GM23338 (cell line): Measurements from ENCODE around the gene TAC3. TPM values are rescaled to one million over a fixed set of nuclear protein-coding genes. Genes with fewer than 3 reads are reported as not detected.

ENCODE experiments used
- ATAC-seq: fragments of 200-7000 bp; cut with Tn5 transposase; 3 replicates; pipeline ENCODE4 v1.9.1; 2020
- DNase-seq: peaks from one replicate; pipeline ENCODE4 v3.0.0-alpha.2; 2015; ENCODE audit warnings: low spot score
- H2AFZ ChIP-seq: fragments of 200-600 bp; sonication (generic); 2 replicates; pipeline ENCODE4 v1.8.0; 2016; ENCODE audit warnings: antibody characterized with exemption, mild to moderate bottlenecking, moderate library complexity
- H3F3A ChIP-seq: fragments of 200-600 bp; sonication (generic); replicated peaks from 2 replicates; pipeline ENCODE4 v1.8.0; 2017; ENCODE audit warnings: antibody characterized with exemption, mixed run types, low read depth
- H3K27ac ChIP-seq: fragments of 200-600 bp; sonication (generic); 2 replicates; pipeline ENCODE4 v1.6.1; 2016; ENCODE audit warnings: low read depth
- H3K27me3 ChIP-seq: fragments of 200-600 bp; sonication (generic); 2 replicates; pipeline ENCODE4 v1.8.0; 2016; ENCODE audit warnings: mild to moderate bottlenecking, mixed run types, moderate library complexity; ENCODE audit not compliant: insufficient read depth
- H3K36me3 ChIP-seq: fragments of 200-600 bp; sonication (generic); 2 replicates; pipeline ENCODE4 v1.8.0; 2016; ENCODE audit warnings: mild to moderate bottlenecking; ENCODE audit not compliant: insufficient read depth
- H3K4me1 ChIP-seq: fragments of 200-600 bp; sonication (generic); 2 replicates; pipeline ENCODE4 v1.8.0; 2016; ENCODE audit warnings: mild to moderate bottlenecking, moderate library complexity; ENCODE audit not compliant: insufficient read depth
- H3K4me2 ChIP-seq: fragments of 200-600 bp; sonication (generic); 2 replicates; pipeline ENCODE4 v1.7.1; 2017; ENCODE audit warnings: mixed run types
- H3K4me3 ChIP-seq: fragments of 200-600 bp; sonication (generic); 2 replicates; pipeline ENCODE4 v1.6.1; 2016; ENCODE audit warnings: mixed run types
- H3K79me2 ChIP-seq: fragments of 200-600 bp; sonication (generic); replicated peaks from 2 replicates; pipeline ENCODE4 v1.8.0; 2017; ENCODE audit warnings: mild to moderate bottlenecking; ENCODE audit not compliant: insufficient read depth
- H3K9me2 ChIP-seq: fragments of 200-600 bp; sonication (generic); 2 replicates; pipeline ENCODE4 v1.8.0; 2017; ENCODE audit not compliant: insufficient read depth
- H4K20me1 ChIP-seq: fragments of 200-600 bp; sonication (generic); replicated peaks from 2 replicates; pipeline ENCODE4 v1.8.0; 2017; ENCODE audit warnings: mild to moderate bottlenecking; ENCODE audit not compliant: insufficient read depth
- H3K27ac Mint-ChIP-seq: 2 replicates; pipeline ENCODE4 v1.8.0; 2020; ENCODE audit warnings: inconsistent platforms, mild to moderate bottlenecking, moderate library complexity, mixed read lengths
- H3K27me3 Mint-ChIP-seq: 3 replicates; pipeline ENCODE4 v1.8.0; 2022; ENCODE audit warnings: low read depth, mild to moderate bottlenecking, moderate library complexity, mixed read lengths, inconsistent platforms; ENCODE audit not compliant: insufficient read depth, poor library complexity
- H3K36me3 Mint-ChIP-seq: 3 replicates; pipeline ENCODE4 v1.8.0; 2021; ENCODE audit warnings: low read depth, mild to moderate bottlenecking, inconsistent platforms, moderate library complexity, mixed read lengths
- H3K4me1 Mint-ChIP-seq: 3 replicates; pipeline ENCODE4 v1.8.0; 2020; ENCODE audit warnings: mild to moderate bottlenecking, inconsistent platforms, mixed read lengths
- H3K4me3 Mint-ChIP-seq: 3 replicates; pipeline ENCODE4 v1.8.0; 2021; ENCODE audit warnings: moderate library complexity, mild to moderate bottlenecking, inconsistent platforms, mixed read lengths
- H3K9me3 Mint-ChIP-seq: 3 replicates; pipeline ENCODE4 v1.8.0; 2020; ENCODE audit warnings: moderate library complexity, mild to moderate bottlenecking, inconsistent platforms, mixed read lengths
- ETS1 ChIP-seq: IDR thresholded peaks from 2 replicates; pipeline ENCODE4 v1.6.1; 2016; ENCODE audit warnings: antibody characterized with exemption
- EZH2 ChIP-seq: fragments of 200-600 bp; sonication (generic); IDR thresholded peaks from one replicate; pipeline ENCODE4 v1.8.0; 2017; ENCODE audit warnings: antibody characterized with exemption, mild to moderate bottlenecking, low read depth; ENCODE audit not compliant: unreplicated experiment
- EZH2phosphoT487 ChIP-seq: fragments of 200-600 bp; sonication (generic); IDR thresholded peaks from one replicate; pipeline ENCODE4 v1.8.1; 2018; ENCODE audit warnings: antibody characterized with exemption; ENCODE audit not compliant: unreplicated experiment
- JUNB ChIP-seq: IDR thresholded peaks from one replicate; pipeline ENCODE4 v1.6.1; 2016; ENCODE audit warnings: antibody characterized with exemption; ENCODE audit not compliant: unreplicated experiment
- NANOG ChIP-seq: IDR thresholded peaks from 2 replicates; pipeline ENCODE4 v1.6.1; 2016; ENCODE audit warnings: antibody characterized with exemption, borderline replicate concordance
- REST ChIP-seq: IDR thresholded peaks from one replicate; pipeline ENCODE4 v1.6.1; 2018; ENCODE audit warnings: antibody characterized with exemption; ENCODE audit not compliant: unreplicated experiment
- ZNF114 ChIP-seq: fragments of 250-450 bp; sonication (Bioruptor Pico); IDR thresholded peaks from 2 replicates; pipeline ENCODE4 v1.5.0; 2020; ENCODE audit warnings: mild to moderate bottlenecking, moderate library complexity
- ZNF462 ChIP-seq: fragments of 250-450 bp; sonication (Bioruptor Pico); IDR thresholded peaks from 2 replicates; pipeline ENCODE4 v1.5.0; 2020; ENCODE audit warnings: mild to moderate bottlenecking, moderate library complexity
- polyA plus RNA-seq: library from polyadenylated mRNA; unstranded; fragments of >200 nt; fragmentation: Nextera tagmentation; extraction: Ambion mirVana; gene quantifications from 2 replicates; pipeline ENCODE4 v1.2.1, GENCODE V29; 2016
- total RNA-seq: library from RNA; depleted of rRNA; stranded (reverse); fragments of >200 nt; shearing (Covaris generic); gene quantifications from 2 replicates; pipeline ENCODE4 v1.2.3, GENCODE V29; 2014

Gene TAC3
- total and polyA plus RNA-seq, 2 experiments from 2014 or later = 11.9 to 35.1 TPM

GRCh38 chr12:56999456-56999855 is 16.9 kb downstream of the TAC3 start (continued):
- TF ChIP-seq NANOG (no peak), EZH2 (no peak)

- Mint-ChIP-seq H3K4me1 (peaks cover 5% of the 10 kb centered on the region), H3K4me3 (no peak overlapping the region), H3K27ac (no peak overlapping the region), H3K36me3 (peaks cover 54% of the 10 kb centered on the region), H3K27me3 (peaks cover 10% of the 10 kb centered on the region), H3K9me3 (no peaks in the 10 kb centered on the region)
- DNase-seq = no peak
- no peak for ATAC-seq
- Histone ChIP-seq H3K36me3 (peaks cover 18% of the 10 kb centered on the region), H3K4me1 (no peaks in the 10 kb centered on the region; the same call in 1 of the 2 replicates), H3K27me3 (no peaks in the 10 kb centered on the region), H3K79me2 (peaks cover 39% of the 10 kb centered on the region), H4K20me1 (peaks cover 18% of the 10 kb centered on the region), H3K9me2 (no peaks in the 10 kb centered on the region), H2AFZ (no peak overlapping the region), H3K4me2 (no peak overlapping the region), H3K4me3 (no peak overlapping the region), H3K27ac (no peak overlapping the region), H3F3A (no peaks in the 10 kb centered on the region)
- TF ChIP-seq JUNB (no peak), ETS1 (no peak), NANOG (no peak), REST (no peak), ZNF114 (CRISPR knock-in tag) (no peak), ZNF462 (CRISPR knock-in tag) (no peak), EZH2phosphoT487 (no peak)
Measured at GRCh38 chr12:56998981-56999380, 17.3 kb downstream of the TAC3 start.
